GM12878 (cell line): ENCODE measurements around the gene UBAC2. TPM values are rescaled to one million over a fixed set of nuclear protein-coding genes. Genes with fewer than 3 reads are reported as not detected.

ENCODE experiments used
- ATAC-seq: fragments of 200-7000 bp; cut with Tn5 transposase; 3 replicates; pipeline ENCODE4 v1.9.1; 2020; ENCODE audit warnings: mild to moderate bottlenecking, moderate library complexity
- BruUV-seq: library from RNA; stranded (reverse); fragments of 400-500 nt; replicated peaks from 2 replicates; lab custom pipeline; 2021; lab: Mats Ljungman, UMichigan
- CTCF ChIA-PET: fragments of 300-600 bp; sonication (Branson Sonifier 250); formaldehyde crosslinking; extraction: SDS; loops from one replicate; lab custom pipeline; 2021; ENCODE audit warnings: inconsistent platforms; lab: Yijun Ruan, JAX
- POLR2A ChIA-PET: fragments of 350-600 bp; formaldehyde crosslinking; extraction: SDS; loops from one replicate; lab custom pipeline; 2021; ENCODE audit warnings: inconsistent platforms; lab: Charles Lee
- RAD21 ChIA-PET: fragments of 300-600 bp; sonication (Branson Sonifier 250); formaldehyde crosslinking; loops from one replicate; lab custom pipeline; 2023; ENCODE audit warnings: antibody characterized with exemption; ENCODE audit not compliant: unreplicated experiment; lab: Charles Lee
- SMC1A ChIA-PET: fragments of 300-600 bp; sonication (Branson Sonifier 250); formaldehyde crosslinking; loops from one replicate; lab custom pipeline; 2023; ENCODE audit not compliant: unreplicated experiment, uncharacterized antibody; lab: Charles Lee
- DNase-seq: peaks from one replicate; pipeline ENCODE4 v3.0.0-alpha.2; 2011; ENCODE audit warnings: low read depth, low spot score
- FAIRE-seq: peaks from 3 replicates; lab custom pipeline; 2011; peaks lifted over from hg19 to GRCh38; lab: Jason Lieb, UNC
- H2AFZ ChIP-seq: 2 replicates; pipeline ENCODE4 v1.6.0; 2011; ENCODE audit warnings: low read depth, low read length, control low read depth; ENCODE audit not compliant: control insufficient read depth
- H3K27ac ChIP-seq: 2 replicates; pipeline ENCODE4 v1.5.1; 2011; ENCODE audit warnings: control low read depth; ENCODE audit not compliant: control insufficient read depth, insufficient read depth
- H3K27me3 ChIP-seq, 2 experiments: replicated peaks in 1 of 2; 2 replicates each; pipeline versions ENCODE4 v1.6.0 to v1.6.1; 2011; ENCODE audit warnings: low read length in 1 of 2; ENCODE audit not compliant: control insufficient read depth in 2 of 2, insufficient read depth in 2 of 2
- H3K36me3 ChIP-seq, 2 experiments: 2 replicates each; pipeline ENCODE4 v1.5.1; 2011; ENCODE audit warnings: low read length in 1 of 2; ENCODE audit not compliant: control insufficient read depth in 2 of 2, insufficient read depth in 2 of 2
- H3K4me1 ChIP-seq: 2 replicates; pipeline ENCODE4 v1.6.1; 2011; ENCODE audit warnings: mild to moderate bottlenecking, low read length, moderate library complexity, mixed read lengths; ENCODE audit not compliant: control insufficient read depth, insufficient read depth
- H3K4me2 ChIP-seq: 2 replicates; pipeline ENCODE4 v1.6.0; 2011; ENCODE audit warnings: control low read depth; ENCODE audit not compliant: control insufficient read depth, insufficient read depth
- H3K4me3 ChIP-seq: fragments of 200-600 bp; sonication (generic); 2 replicates; pipeline ENCODE4 v1.5.1; 2016
- H3K79me2 ChIP-seq: 2 replicates; pipeline ENCODE4 v1.6.0; 2011; ENCODE audit warnings: low read length; ENCODE audit not compliant: control insufficient read depth, insufficient read depth
- H3K9ac ChIP-seq: 2 replicates; pipeline ENCODE4 v1.8.0; 2011; ENCODE audit warnings: low read length, control low read depth, mixed read lengths; ENCODE audit not compliant: control insufficient read depth, insufficient read depth
- H3K9me3 ChIP-seq: replicated peaks from 3 replicates; pipeline ENCODE4 v1.5.1; 2011; ENCODE audit warnings: mild to moderate bottlenecking, low read length; ENCODE audit not compliant: control insufficient read depth, insufficient read depth
- H4K20me1 ChIP-seq: 2 replicates; pipeline ENCODE4 v1.6.0; 2011; ENCODE audit not compliant: control insufficient read depth, insufficient read depth
- ATF7 ChIP-seq: fragments of 450-650 bp; IDR thresholded peaks from 2 replicates; pipeline ENCODE4 v1.6.1; 2016; ENCODE audit warnings: low read depth, mild to moderate bottlenecking
- BMI1 ChIP-seq: fragments of 450-650 bp; IDR thresholded peaks from 2 replicates; pipeline ENCODE4 v1.6.1; 2016; ENCODE audit warnings: mild to moderate bottlenecking, moderate library complexity, borderline replicate concordance
- HDAC2 ChIP-seq: fragments of 200-600 bp; sonication (generic); IDR thresholded peaks from 2 replicates; pipeline ENCODE4 v1.6.1; 2017
- KDM1A ChIP-seq: fragments of 200-600 bp; sonication (generic); IDR thresholded peaks from 2 replicates; pipeline ENCODE4 v1.6.1; 2016; ENCODE audit warnings: borderline replicate concordance
- NFYA ChIP-seq: IDR thresholded peaks from 2 replicates; pipeline ENCODE4 v1.6.1; 2011; ENCODE audit warnings: low read depth, mild to moderate bottlenecking, low read length, improper control_type of control experiment, borderline replicate concordance
- POLR2A ChIP-seq: IDR thresholded peaks from 2 replicates; pipeline ENCODE4 v1.6.1; 2011; ENCODE audit warnings: low read depth, mild to moderate bottlenecking, low read length
- RAD51 ChIP-seq: fragments of 450-650 bp; IDR thresholded peaks from 2 replicates; pipeline ENCODE4 v1.6.1; 2016; ENCODE audit warnings: moderate library complexity, mild to moderate bottlenecking, inconsistent platforms
- RB1 ChIP-seq: fragments of 450-650 bp; formaldehyde crosslinking; IDR thresholded peaks from 2 replicates; pipeline ENCODE4 v1.6.1; 2017; ENCODE audit warnings: mild to moderate bottlenecking, borderline replicate concordance
- SMARCA5 ChIP-seq: fragments of 450-650 bp; IDR thresholded peaks from 2 replicates; pipeline ENCODE4 v1.6.1; 2017; ENCODE audit warnings: mild to moderate bottlenecking
- SREBF1 ChIP-seq: IDR thresholded peaks from 2 replicates; pipeline ENCODE4 v1.6.1; 2012; ENCODE audit warnings: mild to moderate bottlenecking, low read length
- WGBS: methylation state at CpG from one replicate; pipeline ENCODE4 v1.1.6; 2016; ENCODE audit warnings: low lambda C conversion rate; ENCODE audit not compliant: insufficient replicate concordance, insufficient coverage; ENCODE audit errors: missing lambda C conversion rate; 5-methylcytosine and 5-hydroxymethylcytosine counted together
- in situ Hi-C: fragments of 300-500 bp; cut with MboI; formaldehyde crosslinking; loops from 9 replicates; pipeline ENCODE4 v1.14.3; 2018; ENCODE audit warnings: mixed read lengths
- intact Hi-C: fragments of 100-400 bp; cut with micrococcal nuclease; formaldehyde crosslinking; loops from one replicate; pipeline ENCODE4 v1.14.2; 2022; ENCODE audit not compliant: unreplicated experiment
- polyA plus RNA-seq, 11 experiments: library from polyadenylated mRNA; depleted of rRNA in 4 of 11; unstranded in 6 of 11; stranded (reverse) in 5 of 11; fragments of >200 nt; fragmentation: Nextera tagmentation in 4 of 11; fragmentation: Illumina TruSeq in 1 of 11; extraction: Ambion mirVana in 4 of 11; extraction: Trizol in 1 of 11; gene quantifications; 1 replicate in 1 of 11; 2 replicates in 10 of 11; pipeline versions ENCODE4 v1.2.1 to v1.2.3, GENCODE V29; 2011 to 2016; ENCODE audit warnings: inconsistent platforms in 2 of 11, missing spikeins in 2 of 11, low read depth in 1 of 11
- total RNA-seq, 4 experiments: library from RNA; depleted of rRNA in 3 of 4; stranded (reverse); fragments of >200 nt in 3 of 4; fragmentation: Illumina TruSeq in 1 of 4; extraction: Trizol in 1 of 4; gene quantifications; 2 replicates each; pipeline versions ENCODE4 v1.2.1 to v1.2.3, GENCODE V29; 2013 to 2021

The UBAC2 gene
- total and polyA plus RNA-seq, 10 of the 15 experiments (the other 5 are each of a cell fraction or from before 2014, with no cell fraction given) = 3.0 to 54.6 (median 17.4) TPM

DNA sequence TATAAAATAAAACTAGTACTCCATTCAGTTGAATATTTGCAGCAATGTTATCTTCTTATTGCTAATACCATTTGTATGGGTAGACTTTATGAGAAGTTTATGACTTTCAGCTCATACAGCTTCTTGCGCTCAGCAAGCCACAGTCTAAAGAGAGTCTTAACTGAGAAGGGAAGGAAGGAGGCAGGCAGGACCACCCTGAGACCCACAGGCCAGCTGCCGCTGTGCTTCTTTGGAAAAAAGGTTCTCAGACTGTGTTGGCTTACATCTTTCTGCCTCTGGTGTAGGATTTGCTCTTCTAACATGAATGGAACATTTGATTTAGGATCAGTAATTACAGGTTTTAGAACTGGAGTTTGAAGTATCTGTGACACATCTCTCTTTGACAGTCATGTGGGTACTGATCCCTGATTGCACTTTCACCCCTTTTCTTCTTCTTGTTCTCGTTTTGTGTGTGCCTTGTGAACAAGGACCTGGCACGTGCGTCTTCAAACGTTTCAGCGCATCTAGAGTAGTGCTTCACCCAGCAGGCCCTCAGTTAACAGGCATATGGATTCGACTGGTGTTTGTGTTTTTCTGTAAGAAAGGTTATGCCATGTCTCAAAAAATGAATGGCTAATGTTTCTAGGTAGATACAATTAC is 64.6 kb downstream of the UBAC2 start:
- Histone ChIP-seq H3K36me3 (peaks cover 0 to 5% of the 10 kb centered on the region in 2 experiments; a peak in 2 of 4 replicates), H3K4me1 (peaks cover 4% of the 10 kb centered on the region), H3K4me2 (no peak overlapping the region), H3K27me3 (no peaks in the 10 kb centered on the region), H3K27ac (no peak overlapping the region), H3K79me2 (peaks cover 4% of the 10 kb centered on the region; the same call in 1 of the 2 replicates), H3K9me3 (no peaks in the 10 kb centered on the region), H4K20me1 (no peaks in the 10 kb centered on the region), H3K4me3 (no peak overlapping the region), H2AFZ (no peak overlapping the region), H3K9ac (no peak overlapping the region)
- in situ Hi-C loops = loop anchor here (10.0 kb wide), 1 partner anchor 410 kb away; no protein-coding TSS in a partner anchor
- intact Hi-C loops = loop anchor here (2.0 to 10.0 kb wide), 5 partner anchors 233 to 423 kb away; partner anchors contain the start of gene CLYBL
- ChIA-PET SMC1A (interaction anchor here (0.8 to 14.4 kb wide), 37 partner anchors 9 to 425 kb away, joined by 3 to 306 read pairs (median 5); partner anchors contain the start of genes GPR18, GPR183, TM9SF2 and UBAC2), POLR2A (interaction anchor here (1.0 to 1.1 kb wide), 3 partner anchors 68 to 153 kb away, joined by 3 read pairs; no protein-coding TSS in a partner anchor), RAD21 (interaction anchor here (0.6 to 12.6 kb wide), 35 partner anchors 8 to 1407 kb away, joined by 3 to 338 read pairs (median 4); partner anchors contain the start of genes GPR183 and UBAC2), CTCF (interaction anchor here (0.7 to 12.3 kb wide), 48 partner anchors 9 to 425 kb away, joined by 3 to 470 read pairs (median 5); partner anchors contain the start of genes GPR18 and UBAC2)
- no peak for TF ChIP-seq BMI1
- TF ChIP-seq SREBF1 = no peak
- TF ChIP-seq ATF7 = no peak
- TF ChIP-seq RAD51 = no peak
- no peak for TF ChIP-seq SMARCA5
- TF ChIP-seq KDM1A = no peak
- TF ChIP-seq HDAC2 = no peak
- no peak for TF ChIP-seq NFYA
- no peak for TF ChIP-seq RB1
- TF ChIP-seq POLR2A = no peak
- DNase-seq (no peak), FAIRE-seq (no peak), ATAC-seq (no peak)
- WGBS = 68% methylated on average over 8 of the region's 8 CpGs
- BruUV-seq = no TSS peak
